Adipocyte (in vitro differentiated cells): ENCODE measurements around the gene PDCL3.

Experiments
- DNase-seq: peaks from one replicate; pipeline ENCODE4 v3.0.0-alpha.2; 2015; ENCODE audit warnings: low read depth
- H3K27me3 ChIP-seq: replicated peaks from 2 replicates; pipeline ENCODE4 v1.7.0; 2013; ENCODE audit warnings: mild to moderate bottlenecking, low read length, moderate library complexity; ENCODE audit not compliant: control insufficient read depth, insufficient read depth
- H3K36me3 ChIP-seq: 2 replicates; pipeline ENCODE4 v1.7.0; 2013; ENCODE audit warnings: low read length, mild to moderate bottlenecking, moderate library complexity; ENCODE audit not compliant: control insufficient read depth, insufficient read depth, severe bottlenecking
- H3K4me1 ChIP-seq: 2 replicates; pipeline ENCODE4 v1.7.0; 2013; ENCODE audit warnings: mild to moderate bottlenecking, low read length, moderate library complexity; ENCODE audit not compliant: control insufficient read depth, insufficient read depth
- H3K4me3 ChIP-seq: 2 replicates; pipeline ENCODE4 v1.7.0; 2013; ENCODE audit warnings: mild to moderate bottlenecking, low read length, moderate library complexity
- H3K9ac ChIP-seq: 2 replicates; pipeline ENCODE4 v1.7.0; 2013; ENCODE audit warnings: mild to moderate bottlenecking, low read length, moderate library complexity
- H3K9me3 ChIP-seq: 2 replicates; pipeline ENCODE4 v1.7.0; 2013; ENCODE audit warnings: mild to moderate bottlenecking, low read length, moderate library complexity; ENCODE audit not compliant: control insufficient read depth

PDCL3 gene

GRCh38 chr2:100535855-100536254 is 26.9 kb upstream of the PDCL3 start:
- no peaks in the 10 kb centered on the region for H3K36me3 ChIP-seq
- H3K4me3 ChIP-seq, result no peak overlapping the region
- no peaks in the 10 kb centered on the region for H3K27me3 ChIP-seq
- no peaks in the 10 kb centered on the region for H3K9me3 ChIP-seq
- no peak for DNase-seq
- H3K4me1 ChIP-seq, result no peaks in the 10 kb centered on the region
- no peak overlapping the region for H3K9ac ChIP-seq

GRCh38 chr2:100537918-100538317 is 24.9 kb upstream of the PDCL3 start:
- Histone ChIP-seq H3K4me3 (no peak overlapping the region), H3K9ac (no peak overlapping the region), H3K9me3 (no peaks in the 10 kb centered on the region), H3K36me3 (no peaks in the 10 kb centered on the region), H3K4me1 (no peaks in the 10 kb centered on the region), H3K27me3 (no peaks in the 10 kb centered on the region)
- DNase-seq, result no peak

- H3K36me3 ChIP-seq, result no peaks in the 10 kb centered on the region
- H3K9ac ChIP-seq, result no peak overlapping the region
- H3K9me3 ChIP-seq, result peaks cover 4% of the 10 kb centered on the region
- no peak for DNase-seq
- no peak overlapping the region for H3K4me3 ChIP-seq
- H3K4me1 ChIP-seq, result no peaks in the 10 kb centered on the region
- H3K27me3 ChIP-seq, result peaks cover 6% of the 10 kb centered on the region
Observed at GRCh38 chr2:100539221-100539620, 23.6 kb upstream of the PDCL3 start.

- no peak overlapping the region for H3K9ac ChIP-seq
- H3K4me3 ChIP-seq, result no peak overlapping the region
- peaks cover 11% of the 10 kb centered on the region for H3K27me3 ChIP-seq
- DNase-seq, result no peak
- peaks cover 4% of the 10 kb centered on the region for H3K9me3 ChIP-seq
- H3K4me1 ChIP-seq, result no peaks in the 10 kb centered on the region
- H3K36me3 ChIP-seq, result no peaks in the 10 kb centered on the region
Observed at GRCh38 chr2:100541404-100541803, 21.4 kb upstream of the PDCL3 start.

- Histone ChIP-seq H3K4me3 (no peak overlapping the region), H3K4me1 (no peaks in the 10 kb centered on the region), H3K9me3 (peaks cover 4% of the 10 kb centered on the region), H3K9ac (no peak overlapping the region), H3K27me3 (peaks cover 11% of the 10 kb centered on the region), H3K36me3 (no peaks in the 10 kb centered on the region)
- DNase-seq, result no peak
Observed at GRCh38 chr2:100542418-100542817, 20.4 kb upstream of the PDCL3 start.

GRCh38 chr2:100544911-100545596 is 17.7 kb upstream of the PDCL3 start:
- Histone ChIP-seq H3K4me3 (no peak overlapping the region), H3K27me3 (peaks cover 14% of the 10 kb centered on the region), H3K9ac (no peak overlapping the region), H3K4me1 (no peaks in the 10 kb centered on the region), H3K9me3 (peaks cover 4% of the 10 kb centered on the region), H3K36me3 (no peaks in the 10 kb centered on the region)
- no peak for DNase-seq

- H3K9ac ChIP-seq, result no peak overlapping the region
- no peak overlapping the region for H3K4me3 ChIP-seq
- DNase-seq, result no peak
Observed at GRCh38 chr2:100546469-100546868, 16.3 kb upstream of the PDCL3 start.

GRCh38 chr2:100548771-100549170 is 14.0 kb upstream of the PDCL3 start:
- Histone ChIP-seq H3K4me3 (no peak overlapping the region), H3K4me1 (no peaks in the 10 kb centered on the region), H3K36me3 (no peaks in the 10 kb centered on the region), H3K9me3 (no peaks in the 10 kb centered on the region), H3K9ac (no peak overlapping the region), H3K27me3 (peaks cover 13% of the 10 kb centered on the region)
- no peak for DNase-seq

More at GRCh38 chr2:100546469-100546868, 16.3 kb upstream of the PDCL3 start:
- H3K9me3 ChIP-seq, result peaks cover 4% of the 10 kb centered on the region
- H3K4me1 ChIP-seq, result no peaks in the 10 kb centered on the region
- peaks cover 14% of the 10 kb centered on the region for H3K27me3 ChIP-seq
- H3K36me3 ChIP-seq, result no peaks in the 10 kb centered on the region

GRCh38 chr2:100551303-100551702 is 11.5 kb upstream of the PDCL3 start:
- DNase-seq, result no peak
- Histone ChIP-seq H3K27me3 (peaks cover 3% of the 10 kb centered on the region), H3K9ac (no peak overlapping the region), H3K4me1 (no peaks in the 10 kb centered on the region), H3K9me3 (no peaks in the 10 kb centered on the region), H3K4me3 (no peak overlapping the region), H3K36me3 (no peaks in the 10 kb centered on the region)

- H3K4me1 ChIP-seq, result peaks cover 4% of the 10 kb centered on the region
- H3K36me3 ChIP-seq, result no peaks in the 10 kb centered on the region
- no peak for DNase-seq
- no peak overlapping the region for H3K9ac ChIP-seq
- no peak overlapping the region for H3K4me3 ChIP-seq
- no peaks in the 10 kb centered on the region for H3K27me3 ChIP-seq
- H3K9me3 ChIP-seq, result no peaks in the 10 kb centered on the region
Observed at GRCh38 chr2:100554798-100555407, 7.9 kb upstream of the PDCL3 start.

- no peaks in the 10 kb centered on the region for H3K27me3 ChIP-seq
- H3K9me3 ChIP-seq, result no peaks in the 10 kb centered on the region
- H3K36me3 ChIP-seq, result no peaks in the 10 kb centered on the region
- no peak for DNase-seq
- no peak overlapping the region for H3K4me3 ChIP-seq
- peaks cover 4% of the 10 kb centered on the region for H3K4me1 ChIP-seq
- H3K9ac ChIP-seq, result no peak overlapping the region
Observed at GRCh38 chr2:100556746-100557145, 6.0 kb upstream of the PDCL3 start.
